CD4-positive, alpha-beta T cell treated with Interleukin-21 for 1 hour (primary cell): ENCODE data around the gene AKAP14.
"Not testable (repeated sequence)": the region's sequence is repeated elsewhere in the genome, so short reads cannot be mapped to it uniquely, and the experiment has no call there.

ENCODE experiments used
- DNase-seq: peaks from one replicate; pipeline ENCODE4 v3.0.0-alpha.2; 2020

Gene AKAP14

DNA sequence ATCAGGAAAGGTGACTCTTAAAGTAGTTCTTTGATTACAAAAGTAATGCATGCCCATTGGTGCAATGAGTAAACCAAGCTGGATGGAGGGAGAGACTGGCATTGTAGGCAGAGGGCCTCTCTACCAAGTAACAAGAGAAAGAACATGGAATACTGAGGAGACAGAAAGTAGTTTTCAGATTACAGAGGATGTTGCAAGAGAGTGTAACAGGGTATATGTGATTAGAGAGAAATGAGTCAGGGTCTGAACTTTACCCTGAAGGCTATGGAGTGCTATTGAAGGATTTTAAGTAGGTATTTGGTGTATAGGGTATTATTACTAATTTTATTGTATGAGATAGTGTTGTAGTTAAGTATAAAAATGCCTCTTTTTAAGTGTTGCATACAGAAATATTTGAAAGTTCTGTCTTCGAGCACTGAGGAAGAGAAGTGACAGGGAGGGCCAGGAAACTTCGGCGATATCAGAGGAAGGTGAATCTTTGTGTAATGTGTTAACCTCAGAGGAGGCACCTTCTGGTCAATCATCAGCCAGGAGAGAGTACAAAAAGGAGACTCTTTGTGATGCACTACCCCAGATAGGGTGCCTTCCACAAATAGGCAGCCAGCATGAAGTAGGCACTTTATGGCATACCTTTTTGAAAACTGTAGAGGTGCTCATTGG, 39.7 kb downstream of the AKAP14 start:
- DNase-seq: no peak

DNA sequence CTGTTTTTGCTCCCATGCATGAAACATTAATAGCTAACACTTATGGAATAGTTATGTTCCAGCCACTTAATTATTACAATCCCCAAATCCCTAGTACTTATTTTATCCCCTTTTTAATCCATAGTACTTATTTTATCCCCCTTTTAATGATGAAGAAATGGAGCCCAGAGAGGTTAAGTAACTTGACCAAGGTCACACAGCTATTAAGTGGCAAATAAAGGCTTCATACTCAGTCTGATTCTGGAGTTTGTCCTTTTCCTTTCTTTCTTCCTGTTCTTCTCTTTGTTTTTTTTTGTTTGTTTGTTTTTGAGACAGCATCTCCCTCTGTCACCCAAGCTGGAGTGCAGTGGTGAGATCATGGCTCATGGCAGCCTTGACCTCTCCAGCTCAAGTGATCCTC, 45.6 kb downstream of the AKAP14 start:
- DNase-seq: no peak

DNA sequence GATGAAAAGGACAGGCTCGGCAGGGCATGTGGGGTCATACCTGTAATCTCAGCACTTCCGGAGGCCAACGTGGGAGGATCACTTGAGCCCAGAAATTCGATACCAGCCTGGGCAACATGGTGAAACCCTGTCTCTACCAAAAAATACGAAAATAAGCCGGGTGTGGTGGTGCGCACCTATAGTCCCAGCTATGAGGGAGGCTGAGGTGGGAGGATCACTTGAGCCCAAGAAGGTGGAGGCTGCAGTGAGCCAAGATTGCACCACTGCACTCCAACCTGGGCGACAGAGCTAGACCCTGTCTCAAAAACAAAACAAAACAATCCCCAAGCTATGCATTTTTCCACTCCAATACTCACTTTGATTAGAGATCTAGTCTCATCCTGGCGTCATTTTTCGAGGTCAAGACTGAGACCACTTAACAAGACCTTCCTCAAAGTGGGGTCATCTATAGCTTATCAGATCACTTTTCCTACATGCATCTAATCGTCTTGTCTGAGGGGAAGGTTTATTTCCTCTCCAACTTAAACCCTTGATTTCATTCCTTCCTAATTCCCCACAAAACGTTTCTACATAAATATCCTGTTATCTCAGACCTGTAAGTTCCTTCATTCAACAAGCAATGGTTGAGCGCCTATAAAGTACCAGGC, 46.6 kb downstream of the AKAP14 start:
- DNase-seq: no peak

- DNase-seq: no peak
Measured at GRCh38 chrX:119942831-119943184, 47.1 kb downstream of the AKAP14 start.

- peak; percentile 87 for DNase-seq
Measured at GRCh38 chrX:119943185-119943988, 47.7 kb downstream of the AKAP14 start, which contains the start of gene NKAP. Gene NKAP (minus strand): TSS chrX:119943751. CDS start chrX:119943605, 146 bp downstream.

- DNase-seq: no peak
Measured at GRCh38 chrX:119945481-119945880, 49.8 kb downstream of the AKAP14 start.

DNA sequence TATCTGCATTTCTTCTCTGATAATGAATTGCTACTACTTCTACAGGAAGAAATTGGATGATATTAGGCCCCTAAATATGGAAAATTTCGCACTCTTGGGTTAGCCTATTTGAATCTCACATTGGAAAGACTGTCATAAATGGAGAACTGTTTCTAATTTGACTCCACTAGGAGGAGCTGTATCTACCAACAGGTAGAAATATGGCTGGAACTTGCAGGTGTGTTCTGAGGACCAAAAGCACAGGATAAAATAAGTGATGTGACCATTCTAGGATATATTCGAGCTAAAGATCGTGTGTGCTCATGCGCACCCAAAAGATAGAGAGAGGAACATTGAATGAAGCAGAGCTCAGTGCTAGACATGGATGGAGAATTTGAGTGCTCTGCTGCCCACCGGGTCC, 52.7 kb downstream of the AKAP14 start:
- DNase-seq: no peak

DNA sequence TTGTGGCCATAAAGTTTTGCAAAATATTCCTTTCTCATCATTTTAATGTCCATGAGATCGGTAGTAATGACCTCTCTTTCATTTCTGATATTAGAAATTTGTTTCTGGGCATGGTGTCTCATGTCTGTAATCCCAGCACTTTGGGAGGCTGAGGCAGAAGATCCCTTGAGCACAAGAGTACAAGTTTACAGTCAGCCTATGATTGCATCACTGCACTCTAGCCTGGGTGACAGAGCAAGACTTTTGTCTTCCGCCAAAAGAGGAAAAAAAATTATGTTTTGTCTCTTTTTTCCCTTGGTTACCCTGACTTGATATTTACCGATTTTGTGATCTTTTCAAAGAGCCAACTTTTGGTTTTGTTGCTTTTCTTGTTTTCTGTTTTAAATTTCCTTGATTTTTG, 58.7 kb downstream of the AKAP14 start:
- DNase-seq: no peak

DNA sequence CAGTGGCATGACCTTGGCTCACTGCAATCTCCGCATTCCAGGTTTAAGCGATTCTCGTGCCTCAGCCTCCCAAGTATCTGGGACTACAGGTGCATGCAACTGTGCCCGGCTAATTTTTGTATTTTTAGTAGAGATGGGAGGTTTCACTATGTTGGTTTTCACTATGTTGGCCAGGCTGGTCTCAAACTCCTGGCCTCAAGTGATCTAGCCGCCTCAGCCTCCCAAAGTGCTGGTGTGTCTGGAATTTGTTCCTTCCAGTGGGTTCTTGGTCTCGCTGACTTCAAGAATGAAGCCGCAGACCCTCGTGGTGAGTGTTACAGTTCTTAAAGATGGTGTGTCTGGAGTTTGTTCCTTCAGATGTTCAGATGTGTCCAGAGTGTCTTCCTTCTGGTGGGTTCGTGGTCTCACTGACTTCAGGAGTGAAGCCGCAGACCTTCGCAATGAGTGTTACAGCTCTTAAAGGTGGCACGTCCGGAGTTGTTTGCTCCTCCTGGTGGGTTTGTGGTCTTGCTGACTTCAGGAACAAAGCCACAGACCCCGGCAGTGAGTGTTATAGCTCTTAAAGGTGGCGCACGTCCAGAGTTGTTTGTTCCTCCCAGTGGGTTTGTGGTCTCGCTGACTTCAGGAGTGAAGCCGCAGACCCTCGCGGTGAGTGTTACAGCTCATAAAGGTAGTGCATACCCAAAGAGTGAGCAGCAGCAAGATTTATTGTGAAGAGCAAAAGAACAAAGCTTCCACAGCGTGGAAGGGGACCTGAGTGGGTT, 60.3 kb downstream of the AKAP14 start:
- peak; percentile 34 for DNase-seq

- no peak for DNase-seq
Measured at GRCh38 chrX:119960625-119961024, 64.9 kb downstream of the AKAP14 start.

DNA sequence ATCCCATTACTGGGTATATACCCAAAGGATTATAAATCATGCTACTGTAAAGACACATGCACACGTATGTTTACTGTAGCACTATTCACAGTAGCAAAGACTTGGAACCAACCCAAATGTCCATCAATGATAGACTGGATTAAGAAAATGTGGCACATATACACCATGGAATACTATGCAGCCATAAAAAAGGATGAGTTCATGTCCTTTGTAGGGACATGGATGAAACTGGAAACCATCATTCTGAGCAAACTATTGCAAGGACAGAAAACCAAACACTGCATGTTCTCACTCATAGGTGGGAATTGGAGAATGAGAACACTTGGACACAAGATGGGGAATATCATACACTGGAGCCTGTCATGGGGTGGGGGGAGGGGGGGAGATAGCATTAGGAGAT, 71.1 kb downstream of the AKAP14 start:
- DNase-seq: not testable (repeated sequence)
